NCI-H1694 treated with DMSO at 0.1 percent for 48 hours (cell line): ENCODE results near the gene B3GNT7.
"Not testable (repeated sequence)": the region's sequence is repeated elsewhere in the genome, so short reads cannot be mapped to it uniquely, and the experiment has no call there.

Experiments
- DNase-seq: peaks from one replicate; lab custom pipeline; 2025; lab: John Stamatoyannopoulos, UW

The B3GNT7 gene

GRCh38 chr2:231364961-231365810, 30.3 kb upstream of the B3GNT7 start:
- DNase-seq: peak; percentile 80

GRCh38 chr2:231367178-231367577, 28.3 kb upstream of the B3GNT7 start:
- DNase-seq: no peak

GRCh38 chr2:231369580-231370428, 25.7 kb upstream of the B3GNT7 start:
- no peak for DNase-seq

- DNase-seq: no peak
Observed at GRCh38 chr2:231370429-231370748, 25.1 kb upstream of the B3GNT7 start.

- DNase-seq: no peak
Observed at GRCh38 chr2:231370749-231371429, 24.6 kb upstream of the B3GNT7 start.

- DNase-seq: no peak
Observed at GRCh38 chr2:231371430-231372054, 24.0 kb upstream of the B3GNT7 start.

- no peak for DNase-seq
Observed at GRCh38 chr2:231372326-231372725, 23.2 kb upstream of the B3GNT7 start.

- DNase-seq: no peak
Observed at GRCh38 chr2:231373184-231373583, 22.3 kb upstream of the B3GNT7 start.

GRCh38 chr2:231373786-231374349, 21.6 kb upstream of the B3GNT7 start:
- no peak for DNase-seq

- no peak for DNase-seq
Observed at GRCh38 chr2:231374771-231375170, 20.7 kb upstream of the B3GNT7 start.

GRCh38 chr2:231375994-231376615, 19.4 kb upstream of the B3GNT7 start:
- DNase-seq: not testable (repeated sequence)

GRCh38 chr2:231376857-231377256, 18.7 kb upstream of the B3GNT7 start:
- DNase-seq: no peak

- DNase-seq: no peak
Observed at GRCh38 chr2:231378026-231378722, 17.3 kb upstream of the B3GNT7 start.

- DNase-seq: no peak
Observed at GRCh38 chr2:231379266-231380215, 16.0 kb upstream of the B3GNT7 start.

GRCh38 chr2:231380307-231380706, 15.2 kb upstream of the B3GNT7 start:
- DNase-seq: no peak

GRCh38 chr2:231380991-231381847, 14.3 kb upstream of the B3GNT7 start:
- DNase-seq: no peak

- no peak for DNase-seq
Observed at GRCh38 chr2:231382116-231382515, 13.4 kb upstream of the B3GNT7 start.

GRCh38 chr2:231383416-231384108, 11.9 kb upstream of the B3GNT7 start:
- no peak for DNase-seq
